Measurements from ENCODE around the gene TAF6. TPM values are rescaled to one million over a fixed set of nuclear protein-coding genes. Genes with fewer than 3 reads are reported as not detected.

The TAF6 gene
- total and polyA plus RNA-seq, 9 donors = 35.9 to 66.1 (median 57.1) TPM

GRCh38 chr7:100153708-100154535 lies 34.8 kb upstream of the TAF6 start:
- Histone ChIP-seq H3K36me3 (no peaks in the 10 kb centered on the region), H3K27me3 (no peaks in the 10 kb centered on the region), H3K4me1 (ENCODE audit: insufficient read depth) (peaks cover 3% of the 10 kb centered on the region), H3K9me3 (no peaks in the 10 kb centered on the region), H3K4me3 (no peak overlapping the region), H3K27ac (no peak overlapping the region)
- intact Hi-C loops (cut with DNase I) = loop anchor here in 1 of 4 donors (5.0 kb wide), 1 partner anchor 273 kb away; the partner anchor contains the start of genes MEPCE and ZCWPW1
- DNase-seq = no peak
- TF ChIP-seq POLR2A (IDR thresholded peaks at IDR 0.05) = no peak
- no peak for TF ChIP-seq EP300 (IDR thresholded peaks at IDR 0.05)
- no peak for TF ChIP-seq CTCF (IDR thresholded peaks at IDR 0.05)
- WGBS, 3 donors = 72 to 77% (median 73%) methylated on average over 16 of the region's 16 CpGs

GRCh38 chr7:100152937-100153666 lies 33.9 kb upstream of the TAF6 start:
- no peak for DNase-seq
- intact Hi-C loops (cut with DNase I) = loop anchor here in 1 of 4 donors (5.0 kb wide), 1 partner anchor 274 kb away; the partner anchor contains the start of genes MEPCE and ZCWPW1
- Histone ChIP-seq H3K27me3 (no peaks in the 10 kb centered on the region), H3K9me3 (no peaks in the 10 kb centered on the region), H3K27ac (no peak overlapping the region), H3K4me1 (ENCODE audit: insufficient read depth) (peaks cover 3% of the 10 kb centered on the region), H3K36me3 (no peaks in the 10 kb centered on the region), H3K4me3 (no peak overlapping the region)
- no peak for TF ChIP-seq CTCF (IDR thresholded peaks at IDR 0.05)
- no peak for TF ChIP-seq POLR2A (IDR thresholded peaks at IDR 0.05)
- no peak for TF ChIP-seq EP300 (IDR thresholded peaks at IDR 0.05)
- WGBS, 3 donors = 86 to 88% (median 87%) methylated on average over 18 of the region's 18 CpGs

GRCh38 chr7:100152404-100152803 lies 33.2 kb upstream of the TAF6 start:
- TF ChIP-seq EP300 (IDR thresholded peaks at IDR 0.05) (no peak), POLR2A (IDR thresholded peaks at IDR 0.05) (no peak), CTCF (IDR thresholded peaks at IDR 0.05) (no peak)
- peaks cover 3% of the 10 kb centered on the region for H3K4me1 ChIP-seq (ENCODE audit: insufficient read depth)

GRCh38 chr7:100148559-100149328 lies 29.6 kb upstream of the TAF6 start, which contains the start of gene LAMTOR4:
TSS of gene LAMTOR4 (plus strand) at chr7:100148918. CDS start at chr7:100148973, 55 bp downstream.
- Histone ChIP-seq H3K27ac (peak within 1 kb of the TSS; percentile 1 to 87), H3K4me3 (peak within 1 kb of the TSS; percentile 93), H3K36me3 (no peaks in the 10 kb centered on the region), H3K9me3 (no peaks in the 10 kb centered on the region), H3K4me1 (ENCODE audit: insufficient read depth) (no peaks in the 10 kb centered on the region), H3K27me3 (no peaks in the 10 kb centered on the region)
- DNase-seq = peak; percentile 98 to 99 (median 99)
- TF ChIP-seq POLR2A (IDR thresholded peaks at IDR 0.05) (peak; percentile 60), EP300 (IDR thresholded peaks at IDR 0.05) (no peak)
- WGBS, 3 donors = 0 to 1% (median 1%) methylated on average over 41 to 46 of the region's 46 CpGs
- intact Hi-C loops (cut with DNase I) = loop anchor here in 1 of 4 donors (5.0 kb wide), 1 partner anchor 544 kb away; the partner anchor contains the start of gene GIGYF1

More at GRCh38 chr7:100152404-100152803, 33.2 kb upstream of the TAF6 start:
- Histone ChIP-seq H3K36me3 (no peaks in the 10 kb centered on the region), H3K9me3 (no peaks in the 10 kb centered on the region), H3K4me3 (no peak overlapping the region), H3K27ac (no peak overlapping the region), H3K27me3 (no peaks in the 10 kb centered on the region)
- intact Hi-C loops (cut with DNase I) = loop anchor here in 1 of 4 donors (5.0 kb wide), 1 partner anchor 275 kb away; the partner anchor contains the start of genes MEPCE and ZCWPW1
- DNase-seq = no peak
